SU-DHL-6 (cell line): ENCODE data around the gene CECR2.

Source experiments
- H2AFZ ChIP-seq: fragments of 200-600 bp; sonication (generic); 2 replicates; pipeline ENCODE4 v1.6.1; 2014; ENCODE audit warnings: low read depth, mild to moderate bottlenecking, moderate library complexity, mixed read lengths, antibody characterized with exemption, low read length; ENCODE audit not compliant: severe bottlenecking
- H3F3A ChIP-seq: fragments of 200-600 bp; shearing (Covaris generic); 2 replicates; pipeline ENCODE4 v1.6.0; 2016; ENCODE audit warnings: antibody characterized with exemption, mild to moderate bottlenecking; ENCODE audit not compliant: insufficient read depth
- H3K27ac ChIP-seq: fragments of 200-600 bp; sonication (generic); 2 replicates; pipeline ENCODE4 v1.5.1; 2016; ENCODE audit warnings: low read depth, mild to moderate bottlenecking, low read length, moderate library complexity, mixed read lengths
- H3K27me3 ChIP-seq: fragments of 200-600 bp; sonication (generic), shearing (Covaris generic); 2 replicates; pipeline ENCODE4 v1.6.0; 2014; ENCODE audit warnings: mild to moderate bottlenecking, low read length
- H3K36me3 ChIP-seq: fragments of 200-600 bp; sonication (generic); 2 replicates; pipeline ENCODE4 v1.6.1; 2014; ENCODE audit warnings: mild to moderate bottlenecking, low read length, mixed read lengths
- H3K4me2 ChIP-seq: fragments of 300-600, 200-600 bp; shearing (Covaris generic), sonication (generic); 2 replicates; pipeline ENCODE4 v1.6.0; 2014; ENCODE audit warnings: low read length, low read depth, mild to moderate bottlenecking; ENCODE audit not compliant: poor library complexity, severe bottlenecking
- H3K4me3 ChIP-seq: fragments of 200-600 bp; sonication (generic); 2 replicates; pipeline ENCODE4 v1.5.1; 2014; ENCODE audit warnings: antibody characterized with exemption, low read length, mild to moderate bottlenecking, mixed read lengths; ENCODE audit not compliant: insufficient read depth, poor library complexity, severe bottlenecking
- H3K79me2 ChIP-seq: fragments of 200-600 bp; sonication (generic); 2 replicates; pipeline ENCODE4 v1.6.1; 2014; ENCODE audit warnings: mild to moderate bottlenecking, low read length, moderate library complexity; ENCODE audit not compliant: insufficient read depth
- H3K9ac ChIP-seq: fragments of 200-600 bp; sonication (generic); 2 replicates; pipeline ENCODE4 v1.7.0; 2014; ENCODE audit warnings: mild to moderate bottlenecking, low read length
- H3K9me2 ChIP-seq: fragments of 200-600 bp; sonication (generic); replicated peaks from 2 replicates; pipeline ENCODE4 v1.6.1; 2014; ENCODE audit warnings: low read length; ENCODE audit not compliant: insufficient read depth
- H3K9me3 ChIP-seq: fragments of 200-600 bp; sonication (generic); 2 replicates; pipeline ENCODE4 v1.6.1; 2014; ENCODE audit warnings: low read length, mixed read lengths; ENCODE audit not compliant: insufficient read depth
- H4K20me1 ChIP-seq: fragments of 200-600 bp; sonication (generic); 2 replicates; pipeline ENCODE4 v1.6.1; 2014; ENCODE audit warnings: low read depth, mild to moderate bottlenecking, antibody characterized with exemption, low read length, moderate library complexity, mixed read lengths
- CTCF ChIP-seq: fragments of 200-600 bp; sonication (generic); IDR thresholded peaks from one replicate; pipeline ENCODE4 v1.5.1; 2017; ENCODE audit warnings: antibody characterized with exemption, mild to moderate bottlenecking, low read length, moderate library complexity; ENCODE audit not compliant: insufficient read depth, poor library complexity, severe bottlenecking
- EZH2phosphoT487 ChIP-seq: fragments of 200-600 bp; sonication (generic), shearing (Covaris generic); conservative IDR thresholded peaks from 2 replicates; pipeline ENCODE4 v1.6.1; 2018; ENCODE audit warnings: mild to moderate bottlenecking, antibody characterized with exemption, low read length, moderate library complexity, mixed read lengths

Gene CECR2

GRCh38 chr22:17489101-17489500, 119.8 kb downstream of the CECR2 start:
- Histone ChIP-seq H3K27ac (no peak overlapping the region), H3K27me3 (no peaks in the 10 kb centered on the region), H3K9me3 (no peaks in the 10 kb centered on the region), H3K4me2 (no peak overlapping the region), H4K20me1 (no peaks in the 10 kb centered on the region), H3K9ac (no peak overlapping the region), H3K4me3 (no peak overlapping the region), H2AFZ (no peak overlapping the region), H3K79me2 (no peaks in the 10 kb centered on the region), H3F3A (no peaks in the 10 kb centered on the region), H3K9me2 (no peaks in the 10 kb centered on the region), H3K36me3 (no peaks in the 10 kb centered on the region)
- no peak for TF ChIP-seq EZH2phosphoT487
- no peak for TF ChIP-seq CTCF

- Histone ChIP-seq H3K36me3 (no peaks in the 10 kb centered on the region), H3K79me2 (no peaks in the 10 kb centered on the region), H3K4me3 (no peak overlapping the region), H3K9me2 (no peaks in the 10 kb centered on the region), H3K9ac (no peak overlapping the region), H2AFZ (no peak overlapping the region), H3K27me3 (no peaks in the 10 kb centered on the region), H3K27ac (no peak overlapping the region), H3K4me2 (no peak overlapping the region), H4K20me1 (no peaks in the 10 kb centered on the region), H3K9me3 (no peaks in the 10 kb centered on the region), H3F3A (no peaks in the 10 kb centered on the region)
- TF ChIP-seq CTCF (no peak), EZH2phosphoT487 (no peak)
These were observed 121.9 kb downstream of the CECR2 start for GRCh38 chr22:17491090-17491640.

GRCh38 chr22:17492247-17492646, 123.0 kb downstream of the CECR2 start:
- Histone ChIP-seq H3K36me3 (no peaks in the 10 kb centered on the region), H4K20me1 (no peaks in the 10 kb centered on the region), H3K9ac (no peak overlapping the region), H3K4me3 (no peak overlapping the region), H3F3A (no peaks in the 10 kb centered on the region), H3K79me2 (no peaks in the 10 kb centered on the region), H3K4me2 (no peak overlapping the region), H2AFZ (no peak overlapping the region), H3K9me2 (no peaks in the 10 kb centered on the region), H3K9me3 (no peaks in the 10 kb centered on the region), H3K27ac (no peak overlapping the region), H3K27me3 (no peaks in the 10 kb centered on the region)
- TF ChIP-seq CTCF (no peak), EZH2phosphoT487 (no peak)
